ENCODE measurements around the gene TTC33.
"Not testable (repeated sequence)": the region's sequence is repeated elsewhere in the genome, so short reads cannot be mapped to it uniquely, and the experiment has no call there.

The TTC33 gene

DNA sequence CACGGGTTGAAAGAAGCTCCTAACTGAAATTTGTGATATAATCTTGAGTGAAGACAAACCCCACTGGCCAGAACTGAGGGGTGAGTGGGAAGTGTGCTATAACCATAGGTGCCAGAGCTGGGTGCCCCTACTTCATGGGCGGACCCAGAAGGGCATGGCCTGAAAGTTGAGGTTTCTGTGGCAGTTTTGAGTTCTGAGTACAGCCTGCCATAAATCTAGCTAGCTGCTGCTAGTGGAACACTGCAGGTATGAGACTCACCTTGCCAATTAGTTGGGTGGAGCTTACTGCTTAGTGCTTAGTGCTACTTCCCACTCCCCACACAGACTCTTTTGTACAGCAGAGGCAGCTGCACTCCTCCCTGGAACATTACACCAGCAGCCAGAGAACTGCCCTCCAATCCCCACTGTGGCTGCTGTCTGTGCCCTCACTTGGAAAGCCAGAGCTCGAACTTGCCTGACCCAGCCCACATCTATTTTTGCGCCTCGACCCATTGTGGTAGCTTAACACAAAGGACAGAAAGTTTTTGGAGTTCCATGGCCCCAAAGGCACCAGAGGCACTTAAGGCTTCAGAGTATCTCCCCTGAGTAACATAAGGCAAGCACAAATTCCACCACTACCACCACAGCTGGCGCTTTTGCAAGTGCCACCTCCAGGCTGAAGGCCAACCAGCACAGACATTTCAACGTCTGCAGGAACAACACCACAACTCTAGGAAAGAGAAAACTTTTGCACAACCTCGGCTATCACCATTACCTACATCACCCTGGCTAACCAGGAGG is 103.1 kb downstream of the TTC33 start:
- DNase-seq (ENCODE audit: insufficient read length, low spot score) (no peak), FAIRE-seq (no peak)
- no peak for TF ChIP-seq POLR2A (IDR thresholded peaks at IDR 0.05; ENCODE audit: low read depth, low read length)

DNA sequence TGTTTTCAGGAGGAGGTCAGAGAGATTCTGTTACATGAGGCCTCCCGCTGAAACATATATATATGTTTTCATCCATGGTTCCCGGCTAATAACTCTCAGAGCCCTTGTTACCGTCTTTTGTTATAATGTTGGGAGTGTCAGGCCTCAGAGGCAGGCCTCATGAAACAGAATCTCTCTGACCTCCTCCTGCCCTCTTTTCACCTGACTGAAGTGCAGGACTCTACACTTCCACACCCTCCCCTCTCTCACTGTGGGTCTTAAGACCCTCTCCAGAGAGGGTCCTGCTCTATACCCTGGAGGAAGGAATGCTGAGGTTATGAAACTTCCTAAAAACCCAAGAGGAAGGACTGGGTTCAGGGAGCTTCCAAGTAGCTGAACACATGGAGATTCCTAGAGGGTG is 104.6 kb downstream of the TTC33 start:
- FAIRE-seq: no peak
- TF ChIP-seq POLR2A (IDR thresholded peaks at IDR 0.05; ENCODE audit: low read depth, low read length): no peak
- no peak for DNase-seq (ENCODE audit: insufficient read length, low spot score)

- FAIRE-seq (no peak), DNase-seq (ENCODE audit: insufficient read length, low spot score) (no peak)
- TF ChIP-seq POLR2A (IDR thresholded peaks at IDR 0.05; ENCODE audit: low read depth, low read length): no peak
Observed at GRCh38 chr5:40649463-40650030, 106.2 kb downstream of the TTC33 start.

- FAIRE-seq (no peak), DNase-seq (ENCODE audit: insufficient read length, low spot score) (no peak)
- no peak for TF ChIP-seq POLR2A (IDR thresholded peaks at IDR 0.05; ENCODE audit: low read depth, low read length)
Observed at GRCh38 chr5:40648150-40648549, 107.6 kb downstream of the TTC33 start.

GRCh38 chr5:40646266-40646665 is 109.5 kb downstream of the TTC33 start:
- TF ChIP-seq POLR2A (IDR thresholded peaks at IDR 0.05; ENCODE audit: low read depth, low read length): no peak
- DNase-seq (ENCODE audit: insufficient read length, low spot score) (no peak), FAIRE-seq (no peak)

DNA sequence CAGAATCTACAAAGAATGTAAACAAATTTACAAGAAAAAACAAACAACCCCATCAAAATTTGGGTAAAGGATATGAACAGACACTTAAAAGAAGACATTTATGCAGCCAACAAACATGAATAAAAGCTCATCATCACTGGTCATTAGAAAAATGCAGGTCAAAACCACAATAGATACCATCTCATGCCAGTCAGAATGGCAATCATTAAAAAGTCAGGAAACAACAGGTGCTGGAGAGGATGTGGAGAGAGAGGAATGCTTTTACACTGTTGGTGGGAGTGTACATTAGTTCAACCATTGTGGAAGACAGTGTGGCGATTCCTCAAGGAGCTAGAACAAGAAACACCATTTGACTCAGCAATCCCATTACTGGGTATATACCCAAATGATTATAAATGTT is 116.2 kb downstream of the TTC33 start:
- not testable (repeated sequence) for DNase-seq (ENCODE audit: insufficient read length, low spot score); FAIRE-seq

DNA sequence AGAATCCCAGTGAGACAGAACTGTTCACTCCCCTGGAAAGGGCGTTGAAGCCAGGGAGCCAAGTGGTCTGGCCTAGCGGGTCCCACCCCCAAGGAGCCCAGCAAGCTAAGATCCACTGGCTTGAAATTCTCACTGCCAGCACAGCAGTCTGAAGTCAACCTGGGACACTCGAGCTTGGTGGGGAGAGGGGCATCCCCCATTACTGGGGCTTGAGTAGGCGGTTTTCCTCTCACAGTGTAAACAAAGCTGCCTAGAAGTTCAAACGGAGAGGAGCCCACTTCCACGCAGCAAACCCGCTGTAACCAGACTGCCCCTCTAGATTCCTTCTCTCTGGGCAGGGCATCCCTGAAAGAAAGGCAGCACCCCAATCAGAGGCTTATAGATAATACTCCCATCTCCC is 121.2 kb downstream of the TTC33 start:
- no peak for DNase-seq (ENCODE audit: insufficient read length, low spot score)
- no peak for FAIRE-seq
- TF ChIP-seq POLR2A (IDR thresholded peaks at IDR 0.05; ENCODE audit: low read depth, low read length): no peak

DNA sequence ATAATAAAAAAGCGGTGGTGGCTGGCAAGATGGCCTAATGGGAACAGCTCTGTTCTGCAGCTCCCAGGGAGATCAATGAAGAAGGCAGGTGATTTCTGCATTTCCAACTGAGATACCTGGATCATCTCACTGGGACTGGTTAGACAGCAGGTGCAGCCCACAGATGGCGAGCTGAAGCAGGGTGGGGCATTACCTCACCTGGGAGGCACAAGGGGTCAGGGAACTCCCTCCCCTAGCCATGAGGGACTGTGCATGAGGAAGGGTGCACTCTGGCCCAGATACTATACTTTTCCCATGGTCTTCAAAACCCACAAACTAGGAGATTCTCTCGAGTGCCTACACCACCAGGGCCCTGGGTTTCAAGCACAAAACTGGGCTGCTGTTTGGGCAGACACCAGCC is 121.6 kb downstream of the TTC33 start:
- DNase-seq (ENCODE audit: insufficient read length, low spot score): no peak
- no peak for FAIRE-seq
- no peak for TF ChIP-seq POLR2A (IDR thresholded peaks at IDR 0.05; ENCODE audit: low read depth, low read length)

DNA sequence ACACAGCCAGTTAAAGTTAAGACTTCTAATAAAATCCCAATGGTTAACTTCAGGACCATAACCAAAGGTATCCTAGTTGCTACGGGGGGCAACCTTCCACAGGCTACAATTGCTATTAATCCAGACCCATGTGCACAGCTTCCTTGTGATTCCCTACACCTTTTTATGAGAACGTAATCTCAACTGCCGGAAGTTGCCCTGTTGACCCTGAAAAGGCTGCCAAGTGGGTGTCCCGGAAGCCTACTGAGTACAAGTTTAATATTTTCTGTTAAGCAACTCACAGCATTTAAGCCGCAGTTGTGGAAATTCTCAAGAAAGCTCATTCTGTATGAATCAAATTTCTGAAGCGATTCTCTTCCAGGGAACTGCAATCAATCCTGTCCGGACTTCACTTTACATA is 124.5 kb downstream of the TTC33 start:
- TF ChIP-seq POLR2A (IDR thresholded peaks at IDR 0.05; ENCODE audit: low read depth, low read length): no peak
- FAIRE-seq (no peak), DNase-seq (ENCODE audit: insufficient read length, low spot score) (no peak)

DNA sequence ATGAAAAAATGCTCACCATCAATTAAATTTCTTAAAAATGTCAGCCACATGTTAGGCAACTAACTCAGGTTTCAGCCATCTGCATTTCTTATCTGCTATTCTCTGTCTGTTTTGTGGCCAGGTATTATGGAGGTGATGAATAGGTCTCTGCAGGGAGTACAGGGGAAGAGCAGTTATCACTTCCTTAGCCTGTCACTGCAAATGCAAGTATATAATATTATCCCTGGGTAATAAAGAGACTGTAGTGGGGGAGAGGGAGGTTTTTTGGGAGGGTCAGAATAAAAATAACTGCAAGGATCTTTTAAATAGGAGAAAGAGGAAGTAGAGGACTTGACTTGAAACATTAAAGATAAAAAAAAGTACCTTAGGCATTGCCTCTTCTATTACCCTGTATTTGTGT is 125.6 kb downstream of the TTC33 start:
- FAIRE-seq: no peak
- no peak for TF ChIP-seq POLR2A (IDR thresholded peaks at IDR 0.05; ENCODE audit: low read depth, low read length)
- no peak for DNase-seq (ENCODE audit: insufficient read length, low spot score)

- DNase-seq (ENCODE audit: insufficient read length, low spot score) (no peak), FAIRE-seq (no peak)
- no peak for TF ChIP-seq POLR2A (IDR thresholded peaks at IDR 0.05; ENCODE audit: low read depth, low read length)
Observed at GRCh38 chr5:40628407-40628806, 127.4 kb downstream of the TTC33 start.

- no peak for DNase-seq (ENCODE audit: insufficient read length, low spot score)
- FAIRE-seq: no peak
- no peak for TF ChIP-seq POLR2A (IDR thresholded peaks at IDR 0.05; ENCODE audit: low read depth, low read length)
Observed at GRCh38 chr5:40627706-40628105, 128.1 kb downstream of the TTC33 start.

- DNase-seq (ENCODE audit: insufficient read length, low spot score) (no peak), FAIRE-seq (no peak)
- TF ChIP-seq POLR2A (IDR thresholded peaks at IDR 0.05; ENCODE audit: low read depth, low read length): no peak
Observed at GRCh38 chr5:40626801-40627200, 129.0 kb downstream of the TTC33 start.

GRCh38 chr5:40623480-40624420 is 132.0 kb downstream of the TTC33 start:
- no peak for FAIRE-seq
- no peak for TF ChIP-seq POLR2A (IDR thresholded peaks at IDR 0.05; ENCODE audit: low read depth, low read length)

More at GRCh38 chr5:40623480-40624420, 132.0 kb downstream of the TTC33 start:
- DNase-seq (ENCODE audit: insufficient read length, low spot score): no peak

Data from H54 (cell line).